Ishikawa (cell line): ENCODE data around the gene RBM20.

Source experiments
- CEBPB ChIP-seq: IDR thresholded peaks from 2 replicates; pipeline ENCODE4 v1.6.1; 2012
- CREB1 ChIP-seq: IDR thresholded peaks from 2 replicates; pipeline ENCODE4 v1.6.1; 2012; ENCODE audit warnings: low read depth
- EGR1 ChIP-seq: IDR thresholded peaks from 2 replicates; pipeline ENCODE4 v1.6.1; 2012
- EP300 ChIP-seq: IDR thresholded peaks from 2 replicates; pipeline ENCODE4 v1.6.1; 2012; ENCODE audit warnings: borderline replicate concordance
- MAX ChIP-seq: IDR thresholded peaks from 2 replicates; pipeline ENCODE4 v1.6.1; 2012
- NFIC ChIP-seq: IDR thresholded peaks from 2 replicates; pipeline ENCODE4 v1.6.1; 2012
- RAD21 ChIP-seq: IDR thresholded peaks from 2 replicates; pipeline ENCODE4 v1.6.1; 2012; ENCODE audit warnings: low read depth
- REST ChIP-seq: IDR thresholded peaks from 2 replicates; pipeline ENCODE4 v1.6.1; 2012; ENCODE audit warnings: low read depth, mild to moderate bottlenecking
- TAF1 ChIP-seq: IDR thresholded peaks from 2 replicates; pipeline ENCODE4 v1.6.1; 2012; ENCODE audit warnings: low read depth, mild to moderate bottlenecking
- TCF12 ChIP-seq: IDR thresholded peaks from 2 replicates; pipeline ENCODE4 v1.6.1; 2012; ENCODE audit warnings: low read depth
- TEAD4 ChIP-seq: IDR thresholded peaks from 2 replicates; pipeline ENCODE4 v1.6.1; 2012
- USF1 ChIP-seq: IDR thresholded peaks from 2 replicates; pipeline ENCODE4 v1.6.1; 2012
- YY1 ChIP-seq: IDR thresholded peaks from 2 replicates; pipeline ENCODE4 v1.6.1; 2012; ENCODE audit warnings: low read depth
- ZBTB7A ChIP-seq: IDR thresholded peaks from 2 replicates; pipeline ENCODE4 v1.6.1; 2012; ENCODE audit warnings: low read depth

Gene RBM20

GRCh38 chr10:110842326-110842904 lies 198.3 kb downstream of the RBM20 start:
- TF ChIP-seq RAD21, result no peak

- TF ChIP-seq CEBPB (no peak), TEAD4 (no peak), MAX (no peak), TAF1 (no peak), REST (no peak), RAD21 (no peak), ZBTB7A (no peak)
Observed at GRCh38 chr10:110843031-110843430, 198.9 kb downstream of the RBM20 start.

GRCh38 chr10:110843796-110844616 lies 199.9 kb downstream of the RBM20 start:
- TF ChIP-seq USF1 (no peak), REST (no peak), EGR1 (no peak), CEBPB (no peak), TAF1 (no peak), MAX (no peak), EP300 (no peak), RAD21 (no peak), CREB1 (no peak), YY1 (no peak)

- TF ChIP-seq CREB1, result no peak
- TF ChIP-seq RAD21, result no peak
- no peak for TF ChIP-seq NFIC
- no peak for TF ChIP-seq MAX
- no peak for TF ChIP-seq REST
- TF ChIP-seq TCF12, result no peak
- no peak for TF ChIP-seq EP300
Observed at GRCh38 chr10:110844617-110844881, 200.4 kb downstream of the RBM20 start.

GRCh38 chr10:110845192-110845755 lies 201.1 kb downstream of the RBM20 start:
- TF ChIP-seq TAF1, result no peak
- TF ChIP-seq NFIC, result no peak
